Adipocyte (in vitro differentiated cells): Measurements from ENCODE around the gene PMPCA.
A peak's percentile ranks its signal among the peaks of the same experiment; 100 is the strongest.

ENCODE experiments used
- DNase-seq: peaks from one replicate; pipeline ENCODE4 v3.0.0-alpha.2; 2015; ENCODE audit warnings: low read depth
- H3K27me3 ChIP-seq: replicated peaks from 2 replicates; pipeline ENCODE4 v1.7.0; 2013; ENCODE audit warnings: mild to moderate bottlenecking, low read length, moderate library complexity; ENCODE audit not compliant: control insufficient read depth, insufficient read depth
- H3K36me3 ChIP-seq: 2 replicates; pipeline ENCODE4 v1.7.0; 2013; ENCODE audit warnings: low read length, mild to moderate bottlenecking, moderate library complexity; ENCODE audit not compliant: control insufficient read depth, insufficient read depth, severe bottlenecking
- H3K4me1 ChIP-seq: 2 replicates; pipeline ENCODE4 v1.7.0; 2013; ENCODE audit warnings: mild to moderate bottlenecking, low read length, moderate library complexity; ENCODE audit not compliant: control insufficient read depth, insufficient read depth
- H3K4me3 ChIP-seq: 2 replicates; pipeline ENCODE4 v1.7.0; 2013; ENCODE audit warnings: mild to moderate bottlenecking, low read length, moderate library complexity
- H3K9ac ChIP-seq: 2 replicates; pipeline ENCODE4 v1.7.0; 2013; ENCODE audit warnings: mild to moderate bottlenecking, low read length, moderate library complexity
- H3K9me3 ChIP-seq: 2 replicates; pipeline ENCODE4 v1.7.0; 2013; ENCODE audit warnings: mild to moderate bottlenecking, low read length, moderate library complexity; ENCODE audit not compliant: control insufficient read depth

Gene PMPCA

DNA sequence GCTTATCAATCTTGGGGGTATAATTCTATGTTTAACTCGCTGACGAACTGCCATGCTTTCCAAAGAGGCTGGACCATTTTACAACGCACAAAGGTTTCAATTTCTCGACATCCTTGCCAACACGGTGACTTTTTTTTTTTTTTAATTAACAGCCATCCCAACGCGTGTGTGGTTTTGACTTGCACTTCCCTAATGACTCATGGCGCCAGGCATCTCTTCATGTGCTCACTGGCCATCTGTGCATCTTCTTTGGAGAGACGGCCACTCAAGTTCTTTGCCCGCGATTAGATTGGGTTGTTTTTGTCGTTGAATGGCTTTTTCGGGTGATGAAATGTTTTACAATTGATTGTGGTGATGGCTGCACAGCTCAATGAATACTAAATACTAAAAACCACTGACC lies 24.4 kb upstream of the PMPCA start:
- Histone ChIP-seq H3K9me3 (no peaks in the 10 kb centered on the region), H3K4me3 (no peak overlapping the region), H3K9ac (no peak overlapping the region), H3K36me3 (peaks cover 78% of the 10 kb centered on the region), H3K27me3 (no peaks in the 10 kb centered on the region), H3K4me1 (no peaks in the 10 kb centered on the region)
- DNase-seq: no peak

DNA sequence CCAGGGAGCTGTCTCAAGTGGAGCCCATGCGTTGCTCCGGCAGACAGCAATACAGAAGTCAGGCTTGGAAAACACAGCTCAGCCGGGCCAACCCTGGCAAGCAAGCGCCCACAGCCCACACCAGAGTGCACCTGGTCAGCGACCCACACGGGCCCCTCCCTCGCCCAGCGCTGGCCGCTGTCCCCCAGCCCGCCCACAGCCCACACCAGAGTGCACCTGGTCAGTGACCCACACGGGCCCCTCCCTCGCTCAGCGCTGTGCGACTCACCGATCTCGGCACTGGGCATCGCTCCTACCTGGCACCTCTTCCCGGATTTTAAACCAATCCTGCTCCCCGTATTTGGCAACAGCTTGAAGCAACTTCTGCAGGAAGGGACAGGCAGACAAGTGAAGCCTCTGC lies 23.2 kb upstream of the PMPCA start:
- Histone ChIP-seq H3K9me3 (no peaks in the 10 kb centered on the region), H3K4me1 (peaks cover 11% of the 10 kb centered on the region), H3K27me3 (no peaks in the 10 kb centered on the region), H3K4me3 (no peak overlapping the region), H3K9ac (no peak overlapping the region), H3K36me3 (peaks cover 74% of the 10 kb centered on the region)
- no peak for DNase-seq

GRCh38 chr9:136389396-136389795 lies 21.1 kb upstream of the PMPCA start:
- H3K9me3 ChIP-seq: no peaks in the 10 kb centered on the region
- no peak overlapping the region for H3K4me3 ChIP-seq
- peaks cover 55% of the 10 kb centered on the region for H3K36me3 ChIP-seq
- no peak overlapping the region for H3K9ac ChIP-seq
- no peak for DNase-seq
- H3K27me3 ChIP-seq: no peaks in the 10 kb centered on the region
- H3K4me1 ChIP-seq: peaks cover 30% of the 10 kb centered on the region

DNA sequence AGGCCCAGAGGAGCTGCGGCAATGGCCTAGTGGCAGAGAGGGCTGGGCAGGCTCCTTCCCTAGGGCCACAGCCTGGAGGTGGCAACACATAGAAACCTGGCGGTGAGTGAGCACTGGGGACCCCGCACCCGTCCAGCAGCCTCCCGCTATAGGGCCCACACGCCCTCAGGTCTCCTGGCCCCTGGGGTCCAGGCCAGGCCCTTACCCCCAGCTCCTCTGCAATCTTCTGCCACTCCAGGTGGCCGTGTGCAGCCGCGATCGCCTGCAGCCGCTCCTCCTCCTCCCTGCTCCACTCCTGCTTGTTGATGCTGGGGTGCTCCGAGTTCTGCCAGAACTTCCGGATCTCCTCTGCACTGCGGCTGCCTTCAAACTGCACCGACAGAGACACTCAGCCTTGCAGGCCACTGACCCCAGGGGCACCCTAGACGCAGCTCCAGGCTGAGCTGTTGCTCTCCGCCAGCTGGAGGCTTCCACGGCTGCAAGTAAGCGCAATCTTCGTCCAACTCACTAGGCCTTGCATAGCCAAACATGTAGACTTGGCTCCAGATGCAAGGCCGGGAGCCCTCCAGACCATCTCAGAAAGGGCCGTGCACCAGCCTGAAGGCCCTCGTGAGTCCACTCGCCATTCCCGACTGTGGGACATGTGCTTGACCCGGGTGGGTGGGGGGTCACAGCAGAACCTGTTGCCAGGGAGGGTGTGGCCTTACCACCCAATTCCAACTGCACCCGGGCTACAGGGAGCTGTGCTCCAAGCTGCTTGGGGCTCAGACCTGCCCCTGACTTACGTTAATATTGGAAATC lies 18.5 kb upstream of the PMPCA start:
- no peaks in the 10 kb centered on the region for H3K27me3 ChIP-seq
- DNase-seq: no peak
- H3K4me3 ChIP-seq: no peak overlapping the region
- peaks cover 38% of the 10 kb centered on the region for H3K4me1 ChIP-seq
- no peaks in the 10 kb centered on the region for H3K9me3 ChIP-seq
- H3K36me3 ChIP-seq: peaks cover 58% of the 10 kb centered on the region
- peak overlapping the region; percentile 44 for H3K9ac ChIP-seq

DNA sequence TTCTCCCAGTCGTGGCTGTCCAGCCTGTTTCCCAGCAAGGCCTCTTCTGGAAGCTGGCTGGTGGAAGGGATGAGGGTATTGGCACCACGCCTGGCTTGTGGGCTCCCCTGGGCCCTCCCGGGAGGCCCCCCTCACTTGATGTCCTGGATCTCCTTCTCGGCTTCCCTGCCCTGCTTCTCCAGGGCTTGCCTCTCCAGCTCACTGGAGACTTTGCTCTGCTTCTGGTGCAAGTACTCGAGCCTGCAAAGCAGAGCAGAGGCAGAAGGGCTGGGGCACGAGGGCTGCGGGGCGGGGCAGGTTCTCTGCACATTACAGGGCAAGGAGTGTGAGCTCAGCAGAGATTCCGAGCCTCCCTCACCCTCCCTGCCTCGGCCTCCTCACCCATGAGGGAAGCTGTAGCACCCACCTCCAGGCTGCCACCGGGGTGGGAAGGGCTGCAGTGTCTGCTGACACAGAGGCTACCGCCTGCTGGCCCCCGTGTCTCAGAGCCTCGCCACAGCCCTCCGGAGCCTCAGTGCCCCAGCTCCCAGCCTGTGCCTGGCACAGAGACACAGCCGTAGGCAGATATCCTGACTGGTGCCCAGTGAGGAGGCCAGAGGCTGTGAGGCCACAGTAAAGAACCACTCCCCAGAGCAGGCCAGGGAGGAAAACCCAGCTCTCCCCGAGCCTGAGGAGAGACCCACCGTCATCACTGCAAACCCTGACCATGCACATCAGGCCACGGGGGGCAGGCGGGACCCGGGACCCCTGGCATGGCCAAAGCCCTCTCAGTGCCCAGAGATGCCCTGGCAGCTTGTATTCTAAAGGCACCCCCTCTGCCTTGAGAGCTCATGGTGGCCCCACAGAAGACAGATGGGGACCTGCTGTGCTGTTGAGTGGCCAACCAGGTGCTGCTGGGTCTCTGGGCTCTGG lies 17.7 kb upstream of the PMPCA start:
- Histone ChIP-seq H3K36me3 (peaks cover 55% of the 10 kb centered on the region), H3K4me1 (peaks cover 38% of the 10 kb centered on the region), H3K9me3 (no peaks in the 10 kb centered on the region), H3K9ac (peak overlapping the region; percentile 76), H3K4me3 (no peak overlapping the region), H3K27me3 (no peaks in the 10 kb centered on the region)
- no peak for DNase-seq

GRCh38 chr9:136393531-136393930 lies 16.9 kb upstream of the PMPCA start:
- Histone ChIP-seq H3K36me3 (peaks cover 52% of the 10 kb centered on the region), H3K9ac (peak overlapping the region; percentile 76), H3K27me3 (no peaks in the 10 kb centered on the region), H3K4me1 (peaks cover 39% of the 10 kb centered on the region), H3K9me3 (no peaks in the 10 kb centered on the region), H3K4me3 (peak overlapping the region; percentile 34)
- DNase-seq: no peak

- H3K27me3 ChIP-seq: no peaks in the 10 kb centered on the region
- DNase-seq: no peak
- peak overlapping the region; percentile 76 for H3K9ac ChIP-seq
- H3K36me3 ChIP-seq: peaks cover 42% of the 10 kb centered on the region
- H3K4me3 ChIP-seq: no peak overlapping the region
- no peaks in the 10 kb centered on the region for H3K9me3 ChIP-seq
- H3K4me1 ChIP-seq: peaks cover 47% of the 10 kb centered on the region
Observed at GRCh38 chr9:136394312-136395019, 16.0 kb upstream of the PMPCA start.

DNA sequence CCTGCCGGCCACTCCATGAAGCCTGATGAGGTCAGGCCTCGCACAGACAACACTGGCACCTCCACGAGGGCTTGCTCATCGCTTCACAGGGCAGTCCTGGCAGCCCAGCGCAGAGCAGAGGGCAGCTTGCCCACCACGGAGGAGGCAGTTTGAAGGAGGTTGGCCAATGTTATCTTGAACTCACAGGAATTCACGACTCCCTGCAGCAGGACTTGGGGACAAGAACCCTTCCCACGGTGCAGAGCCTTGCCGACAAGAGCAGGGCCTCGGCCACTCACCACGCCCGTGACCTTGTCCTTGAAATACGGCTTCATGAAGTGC lies 15.5 kb upstream of the PMPCA start:
- DNase-seq: no peak
- Histone ChIP-seq H3K9me3 (no peaks in the 10 kb centered on the region), H3K4me3 (no peak overlapping the region), H3K9ac (peak overlapping the region; percentile 57), H3K36me3 (peaks cover 37% of the 10 kb centered on the region), H3K27me3 (no peaks in the 10 kb centered on the region), H3K4me1 (peaks cover 47% of the 10 kb centered on the region)

DNA sequence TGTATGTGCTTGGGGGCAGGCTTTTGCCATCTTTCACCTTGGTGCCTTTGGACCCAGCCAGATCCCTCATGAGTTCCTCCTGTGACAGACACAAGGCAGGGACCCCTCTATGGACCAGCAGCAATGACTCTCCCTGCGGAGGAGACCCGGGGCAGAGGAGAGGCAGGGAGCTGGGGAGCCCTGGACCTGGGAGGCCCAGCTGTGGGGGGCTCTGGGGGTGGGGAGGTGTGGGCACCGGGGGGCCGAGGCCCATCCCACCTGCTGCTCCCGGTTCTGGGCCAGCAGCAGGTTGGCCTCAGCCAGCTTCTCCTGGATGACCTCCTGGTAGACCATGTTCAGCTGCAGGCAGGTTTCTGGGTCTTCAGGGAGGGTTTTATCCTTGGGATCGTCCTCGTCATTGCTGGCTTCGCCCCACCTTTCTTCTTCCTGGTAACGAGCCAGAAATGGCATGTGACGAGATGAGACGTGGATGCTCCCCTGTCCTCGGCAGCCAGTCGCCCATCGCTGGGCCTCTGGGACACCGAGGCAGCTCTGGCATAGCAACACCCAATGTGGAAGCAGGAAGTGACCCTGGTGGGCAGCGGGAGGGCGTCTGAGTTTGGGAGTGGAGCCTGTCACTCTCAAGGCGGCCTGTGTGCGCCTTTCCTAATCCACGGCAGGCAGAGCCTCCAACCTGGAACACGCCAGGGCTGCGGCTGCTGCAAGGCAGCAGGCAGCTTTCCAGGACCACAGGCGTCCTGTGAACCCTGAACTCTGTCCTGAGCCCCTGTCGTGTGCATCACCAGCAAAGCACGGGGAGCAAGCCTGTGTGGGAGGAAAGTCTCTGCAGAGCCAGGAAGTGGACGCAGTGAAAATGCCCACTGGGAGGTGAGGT lies 14.9 kb upstream of the PMPCA start:
- H3K4me3 ChIP-seq: no peak overlapping the region
- no peaks in the 10 kb centered on the region for H3K27me3 ChIP-seq
- no peaks in the 10 kb centered on the region for H3K9me3 ChIP-seq
- peak overlapping the region; percentile 57 for H3K9ac ChIP-seq
- peaks cover 36% of the 10 kb centered on the region for H3K36me3 ChIP-seq
- DNase-seq: no peak
- peaks cover 50% of the 10 kb centered on the region for H3K4me1 ChIP-seq

DNA sequence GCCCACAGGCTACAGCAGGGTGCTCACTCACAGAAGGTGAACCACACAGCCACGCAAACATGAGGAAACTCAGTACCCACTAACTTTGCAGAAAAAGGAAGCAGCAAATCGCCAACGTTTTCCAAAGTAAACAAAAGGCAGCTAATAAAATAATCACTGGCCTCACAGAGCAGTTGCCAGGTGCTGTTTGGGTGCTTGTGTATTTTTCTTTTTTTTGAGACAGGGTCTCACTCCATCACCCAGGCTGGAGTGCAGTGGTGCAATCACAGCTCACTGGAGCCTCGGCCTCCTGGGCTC lies 14.3 kb upstream of the PMPCA start:
- Histone ChIP-seq H3K9ac (no peak overlapping the region), H3K4me1 (peaks cover 50% of the 10 kb centered on the region), H3K27me3 (no peaks in the 10 kb centered on the region), H3K36me3 (peaks cover 35% of the 10 kb centered on the region), H3K9me3 (no peaks in the 10 kb centered on the region), H3K4me3 (no peak overlapping the region)
- DNase-seq: no peak
